KOPT-K1 (cell line): ENCODE data around the gene POGZ.
"Not testable (repeated sequence)": the region's sequence is repeated elsewhere in the genome, so short reads cannot be mapped to it uniquely, and the experiment has no call there.

ENCODE experiments used
- H3K27ac ChIP-seq: fragments of 200-600 bp; sonication (generic); 2 replicates; pipeline ENCODE4 v1.5.1; 2016; ENCODE audit warnings: antibody characterized with exemption, mild to moderate bottlenecking, low read depth, low read length; ENCODE audit not compliant: poor library complexity, severe bottlenecking
- H3K36me3 ChIP-seq: fragments of 200-600 bp; sonication (generic); 2 replicates; pipeline ENCODE4 v1.5.1; 2017; ENCODE audit warnings: antibody characterized with exemption, mild to moderate bottlenecking, low read length, moderate library complexity; ENCODE audit not compliant: insufficient read depth
- H3K9me3 ChIP-seq: fragments of 200-600 bp; sonication (generic); 2 replicates; pipeline ENCODE4 v1.5.1; 2017; ENCODE audit warnings: antibody characterized with exemption, low read length, mild to moderate bottlenecking; ENCODE audit not compliant: insufficient read depth, poor library complexity, severe bottlenecking

Gene POGZ

GRCh38 chr1:151411884-151412283 is 47.4 kb downstream of the POGZ start:
- H3K27ac ChIP-seq: no peak overlapping the region
- H3K9me3 ChIP-seq: no peaks in the 10 kb centered on the region
- H3K36me3 ChIP-seq: peaks cover 99% of the 10 kb centered on the region

GRCh38 chr1:151408891-151409290 is 50.4 kb downstream of the POGZ start:
- Histone ChIP-seq H3K9me3 (no peaks in the 10 kb centered on the region), H3K27ac (no peak overlapping the region), H3K36me3 (peaks cover 99% of the 10 kb centered on the region)

- no peak overlapping the region for H3K27ac ChIP-seq
- H3K9me3 ChIP-seq: no peaks in the 10 kb centered on the region
- H3K36me3 ChIP-seq: peaks cover 100% of the 10 kb centered on the region
Measured at GRCh38 chr1:151407304-151407703, 52.0 kb downstream of the POGZ start.

GRCh38 chr1:151406176-151406575 is 53.1 kb downstream of the POGZ start:
- Histone ChIP-seq H3K27ac (no peak overlapping the region), H3K36me3 (peaks cover 100% of the 10 kb centered on the region), H3K9me3 (no peaks in the 10 kb centered on the region)

GRCh38 chr1:151405187-151405951 is 53.9 kb downstream of the POGZ start:
- H3K36me3 ChIP-seq: peaks cover 100% of the 10 kb centered on the region
- H3K9me3 ChIP-seq: no peaks in the 10 kb centered on the region
- no peak overlapping the region for H3K27ac ChIP-seq

GRCh38 chr1:151403612-151404011 is 55.7 kb downstream of the POGZ start:
- H3K27ac ChIP-seq: no peak overlapping the region
- peaks cover 83% of the 10 kb centered on the region for H3K36me3 ChIP-seq
- H3K9me3 ChIP-seq: no peaks in the 10 kb centered on the region

- no peak overlapping the region for H3K27ac ChIP-seq
- H3K9me3 ChIP-seq: no peaks in the 10 kb centered on the region
- H3K36me3 ChIP-seq: peaks cover 75% of the 10 kb centered on the region
Measured at GRCh38 chr1:151402764-151403163, 56.5 kb downstream of the POGZ start.

GRCh38 chr1:151401860-151402259 is 57.4 kb downstream of the POGZ start:
- Histone ChIP-seq H3K9me3 (no peaks in the 10 kb centered on the region), H3K27ac (no peak overlapping the region), H3K36me3 (peaks cover 66% of the 10 kb centered on the region)

GRCh38 chr1:151401125-151401788 is 58.0 kb downstream of the POGZ start:
- Histone ChIP-seq H3K36me3 (peaks cover 60% of the 10 kb centered on the region), H3K9me3 (no peaks in the 10 kb centered on the region), H3K27ac (no peak overlapping the region)

GRCh38 chr1:151399324-151400171 is 59.7 kb downstream of the POGZ start, which contains the start of gene PSMB4:
Gene PSMB4, plus strand, starts transcription at chr1:151399573. Its CDS starts 15 bp downstream, at chr1:151399588.
- Histone ChIP-seq H3K27ac (peak within 1 kb of the TSS; percentile 73), H3K9me3 (no peaks in the 10 kb centered on the region), H3K36me3 (peaks cover 43% of the 10 kb centered on the region)

- H3K9me3 ChIP-seq, H3K27ac ChIP-seq, H3K36me3 ChIP-seq: not testable (repeated sequence)
Measured at GRCh38 chr1:151396265-151396664, 63.0 kb downstream of the POGZ start.

GRCh38 chr1:151393583-151393982 is 65.7 kb downstream of the POGZ start:
- no peaks in the 10 kb centered on the region for H3K36me3 ChIP-seq
- no peak overlapping the region for H3K27ac ChIP-seq
- no peaks in the 10 kb centered on the region for H3K9me3 ChIP-seq

- Histone ChIP-seq H3K27ac (no peak overlapping the region), H3K9me3 (no peaks in the 10 kb centered on the region), H3K36me3 (no peaks in the 10 kb centered on the region)
Measured at GRCh38 chr1:151391079-151391563, 68.2 kb downstream of the POGZ start.

- H3K27ac ChIP-seq, H3K36me3 ChIP-seq, H3K9me3 ChIP-seq: not testable (repeated sequence)
Measured at GRCh38 chr1:151390221-151391078, 68.8 kb downstream of the POGZ start.
